Left kidney (tissue), 2 donors: ENCODE results near the gene PHF14. TPM values are rescaled to one million over a fixed set of nuclear protein-coding genes. Genes with fewer than 3 reads are reported as not detected.

ENCODE experiments used
- DNase-seq: peaks from one replicate; pipeline ENCODE4 v3.0.0-alpha.2; 2013
- polyA plus RNA-seq: library from polyadenylated mRNA; unstranded; fragments of 120-200 nt; gene quantifications from one replicate; pipeline ENCODE4 v1.2.1, GENCODE V29; 2013; ENCODE audit not compliant: insufficient read length

PHF14 gene
- polyA plus RNA-seq, 1 donor, result 81.4 TPM

GRCh38 chr7:11082552-11083213 is 109.0 kb downstream of the PHF14 start:
- no peak for DNase-seq

GRCh38 chr7:11083214-11083568 is 109.5 kb downstream of the PHF14 start:
- DNase-seq, result no peak

GRCh38 chr7:11104578-11104977 is 130.9 kb downstream of the PHF14 start:
- DNase-seq, result no peak

- DNase-seq, result no peak
These were observed 136.0 kb downstream of the PHF14 start for GRCh38 chr7:11109659-11110058.

GRCh38 chr7:11120068-11120664 is 146.5 kb downstream of the PHF14 start:
- DNase-seq, result no peak

- DNase-seq, result no peak
These were observed 147.1 kb downstream of the PHF14 start for GRCh38 chr7:11120675-11121220.

GRCh38 chr7:11124856-11125559 is 151.3 kb downstream of the PHF14 start:
- DNase-seq, result no peak

GRCh38 chr7:11127114-11127785 is 153.6 kb downstream of the PHF14 start:
- no peak for DNase-seq

GRCh38 chr7:11127988-11128387 is 154.3 kb downstream of the PHF14 start:
- DNase-seq, result no peak

- no peak for DNase-seq
These were observed 154.8 kb downstream of the PHF14 start for GRCh38 chr7:11128498-11128897.

- no peak for DNase-seq
These were observed 156.3 kb downstream of the PHF14 start for GRCh38 chr7:11130012-11130411.

- DNase-seq, result no peak
These were observed 156.9 kb downstream of the PHF14 start for GRCh38 chr7:11130601-11131000.

GRCh38 chr7:11133436-11133959 is 159.8 kb downstream of the PHF14 start:
- no peak for DNase-seq

- no peak for DNase-seq
These were observed 161.9 kb downstream of the PHF14 start for GRCh38 chr7:11135573-11135972.

- no peak for DNase-seq
These were observed 167.9 kb downstream of the PHF14 start for GRCh38 chr7:11141541-11141940.

GRCh38 chr7:11153694-11154093 is 180.0 kb downstream of the PHF14 start:
- DNase-seq, result no peak

GRCh38 chr7:11155883-11156282 is 182.2 kb downstream of the PHF14 start:
- DNase-seq, result no peak

GRCh38 chr7:11161499-11161898 is 187.8 kb downstream of the PHF14 start:
- no peak for DNase-seq

GRCh38 chr7:11163220-11163619 is 189.5 kb downstream of the PHF14 start:
- DNase-seq, result no peak

GRCh38 chr7:11166051-11166450 is 192.4 kb downstream of the PHF14 start:
- DNase-seq, result no peak

- DNase-seq, result no peak
These were observed 195.0 kb downstream of the PHF14 start for GRCh38 chr7:11168650-11169170.

GRCh38 chr7:11170175-11170574 is 196.5 kb downstream of the PHF14 start:
- no peak for DNase-seq
